HG03159 (cell line): ENCODE results near the gene MRPS12.
A peak's percentile ranks its signal among the peaks of the same experiment; 100 is the strongest.

ENCODE experiments used
- ATAC-seq: cut with Tn5 transposase; IDR thresholded peaks from one replicate; pipeline ENCODE4 v1.9.1; 2021; ENCODE audit warnings: mild to moderate bottlenecking, moderate library complexity; ENCODE audit not compliant: unreplicated experiment

MRPS12 gene

DNA sequence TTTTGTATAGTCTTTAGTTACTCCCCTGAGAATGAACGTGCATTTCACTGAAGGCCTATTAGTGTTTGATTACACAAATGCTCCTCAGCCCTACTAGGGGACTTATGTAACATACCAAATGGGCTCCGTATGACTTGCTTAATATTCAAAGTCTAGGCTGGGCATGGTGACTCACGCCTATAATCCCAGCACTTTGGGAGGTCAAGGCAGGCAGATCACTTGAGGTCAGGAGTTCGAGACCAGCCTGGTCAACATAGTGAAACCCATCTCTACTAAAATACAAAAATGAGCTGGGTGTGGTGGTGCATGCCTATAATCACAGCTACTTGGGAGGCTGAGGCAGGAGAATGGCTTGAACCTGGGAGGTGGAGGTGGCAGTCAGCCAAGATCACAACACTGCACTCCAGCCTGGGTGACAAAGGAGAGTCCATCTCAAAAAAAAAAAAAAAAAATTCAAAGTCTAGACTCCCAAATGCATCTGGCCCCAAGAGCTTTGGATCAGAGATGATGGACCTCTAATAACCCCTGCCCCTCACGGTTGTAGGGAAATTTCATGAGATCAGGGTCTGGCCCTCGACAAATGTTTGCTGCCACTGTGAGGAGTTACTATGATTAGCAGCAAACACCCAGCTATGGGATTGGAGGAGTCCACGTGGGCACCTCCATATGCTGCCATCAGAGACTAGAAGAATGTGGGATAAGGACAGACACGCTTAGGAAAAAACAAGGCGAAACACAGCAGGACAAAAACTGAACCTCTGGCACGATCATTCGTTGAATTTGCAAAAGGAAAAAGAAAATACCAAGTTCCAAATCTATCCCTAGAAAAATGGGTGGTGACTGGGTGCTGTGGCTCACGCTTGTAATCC, 40.2 kb downstream of the MRPS12 start:
- no peak for ATAC-seq

GRCh38 chr19:38971672-38972071, 40.9 kb downstream of the MRPS12 start:
- ATAC-seq: no peak

DNA sequence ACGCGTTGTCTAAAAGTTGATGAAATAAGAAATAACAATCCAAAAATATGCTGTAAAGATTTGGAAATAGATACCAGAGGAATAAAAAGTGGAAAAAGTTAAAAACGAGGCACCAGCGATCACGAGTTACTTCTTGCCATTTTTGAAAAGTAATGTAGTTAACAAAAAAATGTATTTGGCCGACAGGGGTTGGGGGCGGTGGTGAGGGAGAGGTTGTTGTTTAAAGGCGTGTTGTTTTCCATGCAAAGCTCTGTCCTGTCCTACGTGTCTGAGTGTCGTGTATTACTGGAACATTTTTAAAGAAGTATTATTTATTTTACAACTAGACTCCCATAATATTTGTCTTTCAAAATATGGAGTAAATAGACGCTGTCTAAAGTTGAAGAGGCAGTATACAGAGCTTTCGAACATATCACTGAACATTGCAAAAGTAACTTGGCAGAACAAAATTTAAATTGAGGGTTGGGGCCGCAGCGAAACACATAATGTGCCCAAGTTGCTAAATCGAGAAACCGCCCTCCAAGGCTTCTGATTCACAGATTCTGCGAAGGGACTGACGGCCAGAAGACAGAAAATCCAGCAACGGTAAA, 44.0 kb downstream of the MRPS12 start:
- no peak for ATAC-seq

DNA sequence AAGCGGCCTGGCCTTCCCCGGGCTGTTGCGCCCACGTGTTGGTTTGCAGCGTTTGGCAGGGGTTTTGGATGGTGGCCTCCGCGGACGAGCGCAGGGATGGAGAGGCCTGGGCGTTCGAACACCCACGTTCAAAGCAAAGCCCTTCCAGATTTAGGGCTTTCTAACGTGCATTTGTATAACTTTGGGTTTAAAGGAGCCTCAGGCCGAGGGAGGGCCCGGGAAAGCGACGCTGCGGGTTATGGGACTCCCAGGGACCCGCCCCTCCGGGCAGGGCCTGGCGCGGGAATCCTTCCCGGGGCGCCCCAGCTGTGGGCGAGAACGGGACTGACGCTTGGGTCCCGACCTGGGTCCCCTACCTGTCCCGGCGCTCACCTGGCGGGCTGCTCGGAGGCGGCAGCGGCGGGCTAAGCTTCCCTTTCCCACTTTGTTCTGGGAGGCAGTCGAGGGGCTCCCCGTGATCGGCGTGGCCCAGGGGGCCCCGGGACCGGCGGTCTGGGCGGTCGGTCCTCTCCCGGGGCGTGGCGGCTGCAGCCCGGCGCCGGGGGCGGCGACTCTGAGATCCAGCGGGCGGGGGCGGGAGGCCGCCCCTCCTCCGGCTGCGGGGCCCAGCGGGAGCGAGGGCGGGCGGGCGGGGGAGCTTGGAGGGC, 44.6 kb downstream of the MRPS12 start, which contains the start of gene FBXO17:
TSS of gene FBXO17 (minus strand) at position 529 of the 647 bp plus-strand sequence. CDS start 25,423 bp downstream, outside the sequence.
- ATAC-seq: no peak

GRCh38 chr19:38975861-38976271, 45.1 kb downstream of the MRPS12 start:
- ATAC-seq: no peak

- peak; percentile 66 for ATAC-seq
Measured at GRCh38 chr19:38977445-38978325, 46.9 kb downstream of the MRPS12 start.

- no peak for ATAC-seq
Measured at GRCh38 chr19:38978326-38978689, 47.6 kb downstream of the MRPS12 start.

- ATAC-seq: no peak
Measured at GRCh38 chr19:38979812-38980211, 49.1 kb downstream of the MRPS12 start.

DNA sequence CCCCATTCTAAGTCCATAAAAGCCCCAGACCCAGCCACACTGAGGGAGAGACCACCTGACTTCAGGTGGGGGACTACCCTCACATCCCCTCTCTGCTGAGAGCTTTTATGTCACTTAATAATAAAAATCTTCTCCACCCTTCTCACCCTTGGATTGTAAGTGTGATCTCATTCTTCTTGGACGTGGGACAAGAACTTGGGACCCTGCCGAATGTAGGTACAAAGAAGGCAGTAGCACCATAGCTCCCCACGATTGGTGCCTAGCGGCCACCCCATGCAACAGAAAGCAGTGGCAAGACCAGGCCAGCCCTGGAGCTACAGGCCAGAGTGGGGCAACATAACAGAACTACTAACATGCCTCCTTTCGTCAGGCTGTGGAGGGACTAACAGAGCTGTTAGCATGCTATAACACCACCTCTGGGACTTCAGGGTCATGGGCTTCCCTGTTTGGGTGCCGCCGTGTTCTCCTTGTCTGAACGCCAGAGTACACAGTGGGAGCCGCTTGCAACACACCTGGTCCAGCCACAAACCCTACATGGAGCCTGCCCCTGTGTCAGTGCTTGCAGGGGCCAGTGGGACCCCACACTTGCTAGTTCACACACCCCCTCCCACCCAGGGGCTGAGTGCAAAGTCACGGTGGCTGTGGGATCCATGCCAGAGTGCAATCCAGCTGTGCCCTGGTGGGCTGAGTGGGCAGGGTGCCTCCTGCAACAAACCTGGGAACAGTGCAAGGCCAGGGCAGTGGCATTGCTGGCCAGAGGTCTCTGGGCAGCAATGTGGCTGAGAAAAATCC, 50.0 kb downstream of the MRPS12 start:
- ATAC-seq: no peak
